GM12878 (cell line): ENCODE results near the gene DIP2A. TPM values are rescaled to one million over a fixed set of nuclear protein-coding genes. Genes with fewer than 3 reads are reported as not detected.

Experiments
- ATAC-seq: fragments of 200-7000 bp; cut with Tn5 transposase; 3 replicates; pipeline ENCODE4 v1.9.1; 2020; ENCODE audit warnings: mild to moderate bottlenecking, moderate library complexity
- BruUV-seq: library from RNA; stranded (reverse); fragments of 400-500 nt; replicated peaks from 2 replicates; lab custom pipeline; 2021; lab: Mats Ljungman, UMichigan
- CTCF ChIA-PET: fragments of 300-600 bp; sonication (Branson Sonifier 250); formaldehyde crosslinking; extraction: SDS; loops from one replicate; lab custom pipeline; 2021; ENCODE audit warnings: inconsistent platforms; lab: Yijun Ruan, JAX
- POLR2A ChIA-PET: fragments of 350-600 bp; formaldehyde crosslinking; extraction: SDS; loops from one replicate; lab custom pipeline; 2021; ENCODE audit warnings: inconsistent platforms; lab: Charles Lee
- RAD21 ChIA-PET: fragments of 300-600 bp; sonication (Branson Sonifier 250); formaldehyde crosslinking; loops from one replicate; lab custom pipeline; 2023; ENCODE audit warnings: antibody characterized with exemption; ENCODE audit not compliant: unreplicated experiment; lab: Charles Lee
- SMC1A ChIA-PET: fragments of 300-600 bp; sonication (Branson Sonifier 250); formaldehyde crosslinking; loops from one replicate; lab custom pipeline; 2023; ENCODE audit not compliant: unreplicated experiment, uncharacterized antibody; lab: Charles Lee
- DNase-seq: peaks from one replicate; pipeline ENCODE4 v3.0.0-alpha.2; 2011; ENCODE audit warnings: low read depth, low spot score
- FAIRE-seq: peaks from 3 replicates; lab custom pipeline; 2011; peaks lifted over from hg19 to GRCh38; lab: Jason Lieb, UNC
- H2AFZ ChIP-seq: 2 replicates; pipeline ENCODE4 v1.6.0; 2011; ENCODE audit warnings: low read depth, low read length, control low read depth; ENCODE audit not compliant: control insufficient read depth
- H3K27ac ChIP-seq: 2 replicates; pipeline ENCODE4 v1.5.1; 2011; ENCODE audit warnings: control low read depth; ENCODE audit not compliant: control insufficient read depth, insufficient read depth
- H3K27me3 ChIP-seq, 2 experiments: replicated peaks in 1 of 2; 2 replicates each; pipeline versions ENCODE4 v1.6.0 to v1.6.1; 2011; ENCODE audit warnings: low read length in 1 of 2; ENCODE audit not compliant: control insufficient read depth in 2 of 2, insufficient read depth in 2 of 2
- H3K36me3 ChIP-seq, 2 experiments: 2 replicates each; pipeline ENCODE4 v1.5.1; 2011; ENCODE audit warnings: low read length in 1 of 2; ENCODE audit not compliant: control insufficient read depth in 2 of 2, insufficient read depth in 2 of 2
- H3K4me1 ChIP-seq: 2 replicates; pipeline ENCODE4 v1.6.1; 2011; ENCODE audit warnings: mild to moderate bottlenecking, low read length, moderate library complexity, mixed read lengths; ENCODE audit not compliant: control insufficient read depth, insufficient read depth
- H3K4me2 ChIP-seq: 2 replicates; pipeline ENCODE4 v1.6.0; 2011; ENCODE audit warnings: control low read depth; ENCODE audit not compliant: control insufficient read depth, insufficient read depth
- H3K4me3 ChIP-seq: fragments of 200-600 bp; sonication (generic); 2 replicates; pipeline ENCODE4 v1.5.1; 2016
- H3K79me2 ChIP-seq: 2 replicates; pipeline ENCODE4 v1.6.0; 2011; ENCODE audit warnings: low read length; ENCODE audit not compliant: control insufficient read depth, insufficient read depth
- H3K9ac ChIP-seq: 2 replicates; pipeline ENCODE4 v1.8.0; 2011; ENCODE audit warnings: low read length, control low read depth, mixed read lengths; ENCODE audit not compliant: control insufficient read depth, insufficient read depth
- H3K9me3 ChIP-seq: replicated peaks from 3 replicates; pipeline ENCODE4 v1.5.1; 2011; ENCODE audit warnings: mild to moderate bottlenecking, low read length; ENCODE audit not compliant: control insufficient read depth, insufficient read depth
- H4K20me1 ChIP-seq: 2 replicates; pipeline ENCODE4 v1.6.0; 2011; ENCODE audit not compliant: control insufficient read depth, insufficient read depth
- CBX5 ChIP-seq: sonication (generic); IDR thresholded peaks from 2 replicates; pipeline ENCODE4 v1.6.1; 2016; ENCODE audit warnings: low read depth, moderate library complexity, mild to moderate bottlenecking, inconsistent platforms
- ESRRA ChIP-seq: IDR thresholded peaks from 2 replicates; pipeline ENCODE4 v1.6.1; 2012; ENCODE audit warnings: mild to moderate bottlenecking, low read length, improper control_type of control experiment
- FOXK2 ChIP-seq: fragments of 450-650 bp; IDR thresholded peaks from 2 replicates; pipeline ENCODE4 v1.6.1; 2017; ENCODE audit warnings: mild to moderate bottlenecking, moderate library complexity
- HDAC6 ChIP-seq: fragments of 200-600 bp; sonication (generic); IDR thresholded peaks from one replicate; pipeline ENCODE4 v1.8.0; 2017; ENCODE audit warnings: antibody characterized with exemption; ENCODE audit not compliant: unreplicated experiment
- MEF2B ChIP-seq: fragments of 450-650 bp; IDR thresholded peaks from 2 replicates; pipeline ENCODE4 v1.6.1; 2018; ENCODE audit warnings: mild to moderate bottlenecking, moderate library complexity; ENCODE audit not compliant: partially characterized antibody, poor library complexity, severe bottlenecking
- MTA3 ChIP-seq: IDR thresholded peaks from 2 replicates; pipeline ENCODE4 v1.6.1; 2012; ENCODE audit warnings: low read length, inconsistent platforms, borderline replicate concordance
- PAX5 ChIP-seq: IDR thresholded peaks from 2 replicates; pipeline ENCODE4 v1.6.1; 2011; ENCODE audit warnings: low read depth, low read length, borderline replicate concordance
- RFX5 ChIP-seq: IDR thresholded peaks from 2 replicates; pipeline ENCODE4 v1.6.1; 2011; ENCODE audit warnings: low read depth, low read length, improper control_type of control experiment
- SPI1 ChIP-seq: IDR thresholded peaks from 2 replicates; pipeline ENCODE4 v1.6.1; 2011; ENCODE audit warnings: low read depth, mild to moderate bottlenecking, low read length, moderate library complexity, borderline replicate concordance; ENCODE audit not compliant: insufficient read depth
- TAF1 ChIP-seq: IDR thresholded peaks from 2 replicates; pipeline ENCODE4 v1.6.1; 2011; ENCODE audit warnings: mild to moderate bottlenecking, low read depth, low read length, borderline replicate concordance
- YY1 ChIP-seq: IDR thresholded peaks from 2 replicates; pipeline ENCODE4 v1.6.1; 2011; ENCODE audit warnings: low read depth, mild to moderate bottlenecking, low read length
- ZNF622 ChIP-seq: fragments of 450-650 bp; IDR thresholded peaks from 2 replicates; pipeline ENCODE4 v1.6.1; 2017; ENCODE audit warnings: mild to moderate bottlenecking, inconsistent platforms
- WGBS: methylation state at CpG from one replicate; pipeline ENCODE4 v1.1.6; 2016; ENCODE audit warnings: low lambda C conversion rate; ENCODE audit not compliant: insufficient replicate concordance, insufficient coverage; ENCODE audit errors: missing lambda C conversion rate; 5-methylcytosine and 5-hydroxymethylcytosine counted together
- in situ Hi-C: fragments of 300-500 bp; cut with MboI; formaldehyde crosslinking; loops from 9 replicates; pipeline ENCODE4 v1.14.3; 2018; ENCODE audit warnings: mixed read lengths
- intact Hi-C: fragments of 100-400 bp; cut with micrococcal nuclease; formaldehyde crosslinking; loops from one replicate; pipeline ENCODE4 v1.14.2; 2022; ENCODE audit not compliant: unreplicated experiment
- polyA plus RNA-seq, 11 experiments: library from polyadenylated mRNA; depleted of rRNA in 4 of 11; unstranded in 6 of 11; stranded (reverse) in 5 of 11; fragments of >200 nt; fragmentation: Nextera tagmentation in 4 of 11; fragmentation: Illumina TruSeq in 1 of 11; extraction: Ambion mirVana in 4 of 11; extraction: Trizol in 1 of 11; gene quantifications; 1 replicate in 1 of 11; 2 replicates in 10 of 11; pipeline versions ENCODE4 v1.2.1 to v1.2.3, GENCODE V29; 2011 to 2016; ENCODE audit warnings: inconsistent platforms in 2 of 11, missing spikeins in 2 of 11, low read depth in 1 of 11
- total RNA-seq, 4 experiments: library from RNA; depleted of rRNA in 3 of 4; stranded (reverse); fragments of >200 nt in 3 of 4; fragmentation: Illumina TruSeq in 1 of 4; extraction: Trizol in 1 of 4; gene quantifications; 2 replicates each; pipeline versions ENCODE4 v1.2.1 to v1.2.3, GENCODE V29; 2013 to 2021
- TF ChIP-seq, protein P1 (sequence below): fragments of 450-650 bp; formaldehyde crosslinking; IDR thresholded peaks from 2 replicates; pipeline ENCODE4 v1.4.0; 2022; ENCODE audit warnings: mild to moderate bottlenecking, moderate library complexity

Gene DIP2A
- total and polyA plus RNA-seq, 10 of the 15 experiments (the other 5 are each of a cell fraction or from before 2014, with no cell fraction given) = 1.7 to 25.5 (median 12.2) TPM

GRCh38 chr21:46474382-46474781 is 15.7 kb downstream of the DIP2A start:
- intact Hi-C loops (no loop called here), in situ Hi-C loops (no loop called here)
- Histone ChIP-seq H3K27ac (no peak overlapping the region), H3K4me2 (no peak overlapping the region), H3K36me3 (peaks cover 0 to 5% of the 10 kb centered on the region in 2 experiments; a peak in 1 of 4 replicates), H3K79me2 (no peaks in the 10 kb centered on the region; the same call in 1 of the 2 replicates), H2AFZ (no peak overlapping the region), H3K27me3 (no peaks in the 10 kb centered on the region), H3K9me3 (no peaks in the 10 kb centered on the region), H4K20me1 (no peaks in the 10 kb centered on the region), H3K9ac (no peak overlapping the region), H3K4me3 (no peak overlapping the region), H3K4me1 (no peaks in the 10 kb centered on the region; the same call in none of the 2 replicates)
- POLR2A ChIA-PET = no interaction called here
- ATAC-seq (peak; percentile 33; the same call in 1 of the 3 replicates), DNase-seq (no peak), FAIRE-seq (no peak)
- 74% methylated on average over 2 of the region's 2 CpGs for WGBS
- RAD21 ChIA-PET = no interaction called here
- TF ChIP-seq ZNF622 (no peak), ESRRA (no peak), YY1 (no peak), MEF2B (no peak), SPI1 (peak; percentile 34; the same call in 1 of the 2 replicates), TAF1 (no peak), RFX5 (no peak)
- no TSS peak for BruUV-seq
- SMC1A ChIA-PET = interaction anchor here (0.6 kb wide), 1 partner anchor 54 kb away, joined by 4 read pairs; no protein-coding TSS in a partner anchor
- CTCF ChIA-PET = no interaction called here

DNA sequence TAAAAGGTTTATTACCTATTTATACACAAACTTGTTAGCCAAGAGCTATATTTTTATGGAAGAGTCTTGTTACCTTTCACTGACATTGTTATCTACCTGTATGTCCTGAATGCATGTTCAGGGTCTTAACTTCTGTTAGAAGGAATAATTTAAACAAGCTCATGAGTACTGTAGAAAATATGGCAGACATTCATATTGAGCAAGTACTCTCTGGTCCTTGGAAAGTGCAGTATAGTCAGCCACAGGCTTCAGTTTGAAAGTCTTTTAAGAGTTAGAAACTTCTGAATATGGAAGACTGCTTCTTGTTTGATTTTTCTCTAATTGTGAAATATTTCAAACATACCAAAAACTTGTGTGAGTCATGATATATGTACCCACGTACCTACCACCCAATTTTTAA is 16.6 kb downstream of the DIP2A start:
- Histone ChIP-seq H3K9me3 (no peaks in the 10 kb centered on the region), H3K9ac (no peak overlapping the region), H2AFZ (no peak overlapping the region), H3K4me3 (no peak overlapping the region), H3K27me3 (no peaks in the 10 kb centered on the region), H3K27ac (no peak overlapping the region), H4K20me1 (no peaks in the 10 kb centered on the region), H3K36me3 (peaks cover 0 to 2% of the 10 kb centered on the region in 2 experiments; a peak in 1 of 4 replicates), H3K79me2 (no peaks in the 10 kb centered on the region; the same call in 1 of the 2 replicates), H3K4me1 (no peaks in the 10 kb centered on the region; the same call in none of the 2 replicates), H3K4me2 (no peak overlapping the region)
- ATAC-seq (no peak), DNase-seq (no peak), FAIRE-seq (no peak)
- BruUV-seq = no TSS peak
- RAD21 ChIA-PET = no interaction called here
- in situ Hi-C loops (no loop called here), intact Hi-C loops (no loop called here)
- POLR2A ChIA-PET = no interaction called here
- SMC1A ChIA-PET = interaction anchor here (0.8 to 0.9 kb wide), 2 partner anchors 13 to 25 kb away, joined by 3 read pairs; no protein-coding TSS in a partner anchor
- CTCF ChIA-PET = interaction anchor here (0.8 to 1.1 kb wide), 2 partner anchors 10 to 158 kb away, joined by 3 to 4 read pairs; no protein-coding TSS in a partner anchor
- 94% methylated on average over 1 of the region's 1 CpG for WGBS
- TF ChIP-seq HDAC6 (no peak), MTA3 (no peak), FOXK2 (no peak), PAX5 (no peak), CBX5 (no peak)
- TF ChIP-seq, protein P1, sequence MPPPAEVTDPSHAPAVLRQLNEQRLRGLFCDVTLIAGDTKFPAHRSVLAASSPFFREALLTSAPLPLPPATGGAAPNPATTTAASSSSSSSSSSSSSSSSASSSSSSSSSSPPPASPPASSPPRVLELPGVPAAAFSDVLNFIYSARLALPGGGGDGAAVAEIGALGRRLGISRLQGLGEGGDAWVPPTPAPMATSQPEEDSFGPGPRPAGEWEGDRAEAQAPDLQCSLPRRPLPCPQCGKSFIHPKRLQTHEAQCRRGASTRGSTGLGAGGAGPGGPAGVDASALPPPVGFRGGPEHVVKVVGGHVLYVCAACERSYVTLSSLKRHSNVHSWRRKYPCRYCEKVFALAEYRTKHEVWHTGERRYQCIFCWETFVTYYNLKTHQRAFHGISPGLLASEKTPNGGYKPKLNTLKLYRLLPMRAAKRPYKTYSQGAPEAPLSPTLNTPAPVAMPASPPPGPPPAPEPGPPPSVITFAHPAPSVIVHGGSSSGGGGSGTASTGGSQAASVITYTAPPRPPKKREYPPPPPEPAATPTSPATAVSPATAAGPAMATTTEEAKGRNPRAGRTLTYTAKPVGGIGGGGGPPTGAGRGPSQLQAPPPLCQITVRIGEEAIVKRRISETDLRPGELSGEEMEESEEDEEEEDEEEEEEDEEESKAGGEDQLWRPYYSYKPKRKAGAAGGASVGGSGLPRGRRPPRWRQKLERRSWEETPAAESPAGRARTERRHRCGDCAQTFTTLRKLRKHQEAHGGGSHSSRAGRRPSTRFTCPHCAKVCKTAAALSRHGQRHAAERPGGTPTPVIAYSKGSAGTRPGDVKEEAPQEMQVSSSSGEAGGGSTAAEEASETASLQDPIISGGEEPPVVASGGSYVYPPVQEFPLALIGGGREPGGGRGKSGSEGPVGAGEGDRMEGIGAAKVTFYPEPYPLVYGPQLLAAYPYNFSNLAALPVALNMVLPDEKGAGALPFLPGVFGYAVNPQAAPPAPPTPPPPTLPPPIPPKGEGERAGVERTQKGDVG (CRISPR knock-in tag) = no peak
